Measurements from ENCODE around the gene TMPRSS9.

Gene TMPRSS9

GRCh38 chr19:2365201-2365970 lies 5.3 kb downstream of the TMPRSS9 start:
- Histone ChIP-seq H3K79me2 (ENCODE audit: low read length) (no peaks in the 10 kb centered on the region), H3K4me1 (ENCODE audit: low read length) (no peaks in the 10 kb centered on the region), H3K36me3 (replicated peaks; ENCODE audit: low read depth, low read length) (no peaks in the 10 kb centered on the region), H2AFZ (ENCODE audit: low read depth, low read length) (no peak overlapping the region), H3K4me3 (ENCODE audit: low read length) (no peak overlapping the region), H3K9me3 (ENCODE audit: insufficient read depth, low read length) (peaks cover 3% of the 10 kb centered on the region; the same call in 1 of the 2 replicates), H3K27me3 (ENCODE audit: low read depth, low read length) (0 out of 2 replicates have a peak, but pooled peaks cover 4% of the 10 kb centered on the region), H3K27ac (ENCODE audit: low read length) (no peak overlapping the region), H3K4me2 (ENCODE audit: low read length) (no peak overlapping the region), H4K20me1 (ENCODE audit: insufficient read depth, low read length) (no peaks in the 10 kb centered on the region), H3K9ac (ENCODE audit: low read length) (no peak overlapping the region)
- no peak for TF ChIP-seq EZH2phosphoT487 (IDR thresholded peaks at IDR 0.05; ENCODE audit: low read depth)
- TF ChIP-seq, protein P1, sequence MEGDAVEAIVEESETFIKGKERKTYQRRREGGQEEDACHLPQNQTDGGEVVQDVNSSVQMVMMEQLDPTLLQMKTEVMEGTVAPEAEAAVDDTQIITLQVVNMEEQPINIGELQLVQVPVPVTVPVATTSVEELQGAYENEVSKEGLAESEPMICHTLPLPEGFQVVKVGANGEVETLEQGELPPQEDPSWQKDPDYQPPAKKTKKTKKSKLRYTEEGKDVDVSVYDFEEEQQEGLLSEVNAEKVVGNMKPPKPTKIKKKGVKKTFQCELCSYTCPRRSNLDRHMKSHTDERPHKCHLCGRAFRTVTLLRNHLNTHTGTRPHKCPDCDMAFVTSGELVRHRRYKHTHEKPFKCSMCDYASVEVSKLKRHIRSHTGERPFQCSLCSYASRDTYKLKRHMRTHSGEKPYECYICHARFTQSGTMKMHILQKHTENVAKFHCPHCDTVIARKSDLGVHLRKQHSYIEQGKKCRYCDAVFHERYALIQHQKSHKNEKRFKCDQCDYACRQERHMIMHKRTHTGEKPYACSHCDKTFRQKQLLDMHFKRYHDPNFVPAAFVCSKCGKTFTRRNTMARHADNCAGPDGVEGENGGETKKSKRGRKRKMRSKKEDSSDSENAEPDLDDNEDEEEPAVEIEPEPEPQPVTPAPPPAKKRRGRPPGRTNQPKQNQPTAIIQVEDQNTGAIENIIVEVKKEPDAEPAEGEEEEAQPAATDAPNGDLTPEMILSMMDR (IDR thresholded peaks at IDR 0.05; ENCODE audit: low read depth, low read length) = no peak

- TF ChIP-seq EZH2phosphoT487 (IDR thresholded peaks at IDR 0.05; ENCODE audit: low read depth) = no peak
- TF ChIP-seq, protein P1 (IDR thresholded peaks at IDR 0.05; ENCODE audit: low read depth, low read length) = no peak
- Histone ChIP-seq H2AFZ (ENCODE audit: low read depth, low read length) (no peak overlapping the region), H4K20me1 (ENCODE audit: insufficient read depth, low read length) (no peaks in the 10 kb centered on the region), H3K27me3 (ENCODE audit: low read depth, low read length) (no peaks in the 10 kb centered on the region), H3K27ac (ENCODE audit: low read length) (no peak overlapping the region), H3K36me3 (replicated peaks; ENCODE audit: low read depth, low read length) (no peaks in the 10 kb centered on the region), H3K4me1 (ENCODE audit: low read length) (no peaks in the 10 kb centered on the region), H3K4me2 (ENCODE audit: low read length) (no peak overlapping the region), H3K79me2 (ENCODE audit: low read length) (no peaks in the 10 kb centered on the region), H3K4me3 (ENCODE audit: low read length) (no peak overlapping the region), H3K9ac (ENCODE audit: low read length) (no peak overlapping the region), H3K9me3 (ENCODE audit: insufficient read depth, low read length) (no peaks in the 10 kb centered on the region)
These were observed 11.6 kb downstream of the TMPRSS9 start for GRCh38 chr19:2371656-2372055.

DNA sequence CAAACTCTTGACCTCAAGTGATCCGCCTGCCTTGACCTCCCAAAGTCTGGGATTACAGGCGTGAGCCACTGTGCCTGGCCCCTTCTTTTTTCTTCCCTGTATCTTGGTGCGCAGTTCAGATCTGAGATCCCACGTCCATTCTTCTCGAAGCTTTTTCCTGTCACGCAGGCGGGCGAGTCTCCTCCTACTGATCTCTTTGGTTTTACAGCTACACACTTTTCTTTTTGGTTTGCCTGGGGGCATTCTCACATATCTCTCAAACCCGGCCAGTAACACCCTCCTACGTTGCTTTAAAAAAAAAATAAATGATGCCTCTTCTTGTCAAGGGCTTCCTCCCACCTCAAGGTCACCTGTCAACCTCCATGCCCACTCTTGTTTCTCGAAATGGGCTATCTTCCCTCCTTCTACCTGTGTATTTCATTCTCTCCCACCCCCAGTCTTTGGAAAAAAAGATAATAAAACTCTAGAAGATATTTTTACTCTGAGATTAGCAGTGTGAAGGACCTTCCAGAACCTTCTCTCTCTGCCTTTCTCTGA lies 12.1 kb downstream of the TMPRSS9 start:
- TF ChIP-seq EZH2phosphoT487 (IDR thresholded peaks at IDR 0.05; ENCODE audit: low read depth) = no peak
- TF ChIP-seq, protein P1 (IDR thresholded peaks at IDR 0.05; ENCODE audit: low read depth, low read length) = no peak
- no peak overlapping the region for H3K4me2 ChIP-seq (ENCODE audit: low read length)
- H2AFZ ChIP-seq (ENCODE audit: low read depth, low read length) = no peak overlapping the region
- no peaks in the 10 kb centered on the region for H3K4me1 ChIP-seq (ENCODE audit: low read length)
- H3K36me3 ChIP-seq (replicated peaks; ENCODE audit: low read depth, low read length) = no peaks in the 10 kb centered on the region
- H3K27me3 ChIP-seq (ENCODE audit: low read depth, low read length) = no peaks in the 10 kb centered on the region
- no peaks in the 10 kb centered on the region for H3K79me2 ChIP-seq (ENCODE audit: low read length)
- H3K4me3 ChIP-seq (ENCODE audit: low read length) = no peak overlapping the region
- no peaks in the 10 kb centered on the region for H3K9me3 ChIP-seq (ENCODE audit: insufficient read depth, low read length)
- no peak overlapping the region for H3K27ac ChIP-seq (ENCODE audit: low read length)
- H4K20me1 ChIP-seq (ENCODE audit: insufficient read depth, low read length) = no peaks in the 10 kb centered on the region
- H3K9ac ChIP-seq (ENCODE audit: low read length) = no peak overlapping the region

- Histone ChIP-seq H3K4me2 (ENCODE audit: low read length) (no peak overlapping the region), H2AFZ (ENCODE audit: low read depth, low read length) (no peak overlapping the region), H4K20me1 (ENCODE audit: insufficient read depth, low read length) (no peaks in the 10 kb centered on the region), H3K9ac (ENCODE audit: low read length) (no peak overlapping the region), H3K4me3 (ENCODE audit: low read length) (no peak overlapping the region), H3K79me2 (ENCODE audit: low read length) (no peaks in the 10 kb centered on the region), H3K27ac (ENCODE audit: low read length) (no peak overlapping the region), H3K36me3 (replicated peaks; ENCODE audit: low read depth, low read length) (no peaks in the 10 kb centered on the region), H3K4me1 (ENCODE audit: low read length) (no peaks in the 10 kb centered on the region), H3K9me3 (ENCODE audit: insufficient read depth, low read length) (0 out of 2 replicates have a peak, but pooled peaks cover 5% of the 10 kb centered on the region), H3K27me3 (ENCODE audit: low read depth, low read length) (no peaks in the 10 kb centered on the region)
- no peak for TF ChIP-seq EZH2phosphoT487 (IDR thresholded peaks at IDR 0.05; ENCODE audit: low read depth)
- TF ChIP-seq, protein P1 (IDR thresholded peaks at IDR 0.05; ENCODE audit: low read depth, low read length) = no peak
These were observed 14.7 kb downstream of the TMPRSS9 start for GRCh38 chr19:2374808-2375207.

Measured in OCI-LY3 (cell line).